ENCODE measurements around the gene LRRC8B. TPM values are rescaled to one million over a fixed set of nuclear protein-coding genes. Genes with fewer than 3 reads are reported as not detected.

Gene LRRC8B
- total RNA-seq, 1 experiment from 2014 or later: 24.2 TPM

DNA sequence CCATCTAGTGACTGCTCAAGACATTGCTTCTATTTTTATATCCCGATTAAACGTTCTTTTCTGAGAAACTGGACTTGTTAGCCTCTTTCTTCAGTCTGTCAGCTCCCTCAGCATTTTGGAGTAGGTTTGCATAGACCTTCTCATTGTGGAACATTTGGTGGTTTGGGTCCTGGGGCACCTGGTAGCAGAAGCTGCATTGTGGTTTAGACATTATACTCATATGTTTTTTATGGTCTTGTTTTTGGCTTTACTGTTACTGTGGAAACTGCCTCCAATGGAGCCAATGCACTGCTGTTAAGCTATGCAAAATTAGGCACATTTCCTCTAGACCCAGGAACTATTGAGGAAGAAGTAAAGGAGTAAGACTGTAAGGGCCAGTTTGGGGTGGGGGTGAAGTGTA lies 36.7 kb upstream of the LRRC8B start:
- TF ChIP-seq PRRX2 (CRISPR knock-in tag; IDR thresholded peaks at IDR 0.05): no peak
- TF ChIP-seq, protein P1, sequence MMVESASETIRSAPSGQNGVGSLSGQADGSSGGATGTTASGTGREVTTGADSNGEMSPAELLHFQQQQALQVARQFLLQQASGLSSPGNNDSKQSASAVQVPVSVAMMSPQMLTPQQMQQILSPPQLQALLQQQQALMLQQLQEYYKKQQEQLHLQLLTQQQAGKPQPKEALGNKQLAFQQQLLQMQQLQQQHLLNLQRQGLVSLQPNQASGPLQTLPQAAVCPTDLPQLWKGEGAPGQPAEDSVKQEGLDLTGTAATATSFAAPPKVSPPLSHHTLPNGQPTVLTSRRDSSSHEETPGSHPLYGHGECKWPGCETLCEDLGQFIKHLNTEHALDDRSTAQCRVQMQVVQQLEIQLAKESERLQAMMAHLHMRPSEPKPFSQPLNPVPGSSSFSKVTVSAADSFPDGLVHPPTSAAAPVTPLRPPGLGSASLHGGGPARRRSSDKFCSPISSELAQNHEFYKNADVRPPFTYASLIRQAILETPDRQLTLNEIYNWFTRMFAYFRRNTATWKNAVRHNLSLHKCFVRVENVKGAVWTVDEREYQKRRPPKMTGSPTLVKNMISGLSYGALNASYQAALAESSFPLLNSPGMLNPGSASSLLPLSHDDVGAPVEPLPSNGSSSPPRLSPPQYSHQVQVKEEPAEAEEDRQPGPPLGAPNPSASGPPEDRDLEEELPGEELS (CRISPR knock-in tag; IDR thresholded peaks at IDR 0.05): no peak
- TF ChIP-seq TP53 (CRISPR knock-in tag; IDR thresholded peaks at IDR 0.05): no peak
- TF ChIP-seq, protein P2, sequence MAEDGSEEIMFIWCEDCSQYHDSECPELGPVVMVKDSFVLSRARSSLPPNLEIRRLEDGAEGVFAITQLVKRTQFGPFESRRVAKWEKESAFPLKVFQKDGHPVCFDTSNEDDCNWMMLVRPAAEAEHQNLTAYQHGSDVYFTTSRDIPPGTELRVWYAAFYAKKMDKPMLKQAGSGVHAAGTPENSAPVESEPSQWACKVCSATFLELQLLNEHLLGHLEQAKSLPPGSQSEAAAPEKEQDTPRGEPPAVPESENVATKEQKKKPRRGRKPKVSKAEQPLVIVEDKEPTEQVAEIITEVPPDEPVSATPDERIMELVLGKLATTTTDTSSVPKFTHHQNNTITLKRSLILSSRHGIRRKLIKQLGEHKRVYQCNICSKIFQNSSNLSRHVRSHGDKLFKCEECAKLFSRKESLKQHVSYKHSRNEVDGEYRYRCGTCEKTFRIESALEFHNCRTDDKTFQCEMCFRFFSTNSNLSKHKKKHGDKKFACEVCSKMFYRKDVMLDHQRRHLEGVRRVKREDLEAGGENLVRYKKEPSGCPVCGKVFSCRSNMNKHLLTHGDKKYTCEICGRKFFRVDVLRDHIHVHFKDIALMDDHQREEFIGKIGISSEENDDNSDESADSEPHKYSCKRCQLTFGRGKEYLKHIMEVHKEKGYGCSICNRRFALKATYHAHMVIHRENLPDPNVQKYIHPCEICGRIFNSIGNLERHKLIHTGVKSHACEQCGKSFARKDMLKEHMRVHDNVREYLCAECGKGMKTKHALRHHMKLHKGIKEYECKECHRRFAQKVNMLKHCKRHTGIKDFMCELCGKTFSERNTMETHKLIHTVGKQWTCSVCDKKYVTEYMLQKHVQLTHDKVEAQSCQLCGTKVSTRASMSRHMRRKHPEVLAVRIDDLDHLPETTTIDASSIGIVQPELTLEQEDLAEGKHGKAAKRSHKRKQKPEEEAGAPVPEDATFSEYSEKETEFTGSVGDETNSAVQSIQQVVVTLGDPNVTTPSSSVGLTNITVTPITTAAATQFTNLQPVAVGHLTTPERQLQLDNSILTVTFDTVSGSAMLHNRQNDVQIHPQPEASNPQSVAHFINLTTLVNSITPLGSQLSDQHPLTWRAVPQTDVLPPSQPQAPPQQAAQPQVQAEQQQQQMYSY (CRISPR knock-in tag; IDR thresholded peaks at IDR 0.05): no peak
- TF ChIP-seq, protein P3, sequence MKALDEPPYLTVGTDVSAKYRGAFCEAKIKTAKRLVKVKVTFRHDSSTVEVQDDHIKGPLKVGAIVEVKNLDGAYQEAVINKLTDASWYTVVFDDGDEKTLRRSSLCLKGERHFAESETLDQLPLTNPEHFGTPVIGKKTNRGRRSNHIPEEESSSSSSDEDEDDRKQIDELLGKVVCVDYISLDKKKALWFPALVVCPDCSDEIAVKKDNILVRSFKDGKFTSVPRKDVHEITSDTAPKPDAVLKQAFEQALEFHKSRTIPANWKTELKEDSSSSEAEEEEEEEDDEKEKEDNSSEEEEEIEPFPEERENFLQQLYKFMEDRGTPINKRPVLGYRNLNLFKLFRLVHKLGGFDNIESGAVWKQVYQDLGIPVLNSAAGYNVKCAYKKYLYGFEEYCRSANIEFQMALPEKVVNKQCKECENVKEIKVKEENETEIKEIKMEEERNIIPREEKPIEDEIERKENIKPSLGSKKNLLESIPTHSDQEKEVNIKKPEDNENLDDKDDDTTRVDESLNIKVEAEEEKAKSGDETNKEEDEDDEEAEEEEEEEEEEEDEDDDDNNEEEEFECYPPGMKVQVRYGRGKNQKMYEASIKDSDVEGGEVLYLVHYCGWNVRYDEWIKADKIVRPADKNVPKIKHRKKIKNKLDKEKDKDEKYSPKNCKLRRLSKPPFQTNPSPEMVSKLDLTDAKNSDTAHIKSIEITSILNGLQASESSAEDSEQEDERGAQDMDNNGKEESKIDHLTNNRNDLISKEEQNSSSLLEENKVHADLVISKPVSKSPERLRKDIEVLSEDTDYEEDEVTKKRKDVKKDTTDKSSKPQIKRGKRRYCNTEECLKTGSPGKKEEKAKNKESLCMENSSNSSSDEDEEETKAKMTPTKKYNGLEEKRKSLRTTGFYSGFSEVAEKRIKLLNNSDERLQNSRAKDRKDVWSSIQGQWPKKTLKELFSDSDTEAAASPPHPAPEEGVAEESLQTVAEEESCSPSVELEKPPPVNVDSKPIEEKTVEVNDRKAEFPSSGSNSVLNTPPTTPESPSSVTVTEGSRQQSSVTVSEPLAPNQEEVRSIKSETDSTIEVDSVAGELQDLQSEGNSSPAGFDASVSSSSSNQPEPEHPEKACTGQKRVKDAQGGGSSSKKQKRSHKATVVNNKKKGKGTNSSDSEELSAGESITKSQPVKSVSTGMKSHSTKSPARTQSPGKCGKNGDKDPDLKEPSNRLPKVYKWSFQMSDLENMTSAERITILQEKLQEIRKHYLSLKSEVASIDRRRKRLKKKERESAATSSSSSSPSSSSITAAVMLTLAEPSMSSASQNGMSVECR (CRISPR knock-in tag; IDR thresholded peaks at IDR 0.05; ENCODE audit: borderline replicate concordance): no peak
- TF ChIP-seq NR1H2 (CRISPR knock-in tag; IDR thresholded peaks at IDR 0.05): no peak
- TF ChIP-seq, protein P4, sequence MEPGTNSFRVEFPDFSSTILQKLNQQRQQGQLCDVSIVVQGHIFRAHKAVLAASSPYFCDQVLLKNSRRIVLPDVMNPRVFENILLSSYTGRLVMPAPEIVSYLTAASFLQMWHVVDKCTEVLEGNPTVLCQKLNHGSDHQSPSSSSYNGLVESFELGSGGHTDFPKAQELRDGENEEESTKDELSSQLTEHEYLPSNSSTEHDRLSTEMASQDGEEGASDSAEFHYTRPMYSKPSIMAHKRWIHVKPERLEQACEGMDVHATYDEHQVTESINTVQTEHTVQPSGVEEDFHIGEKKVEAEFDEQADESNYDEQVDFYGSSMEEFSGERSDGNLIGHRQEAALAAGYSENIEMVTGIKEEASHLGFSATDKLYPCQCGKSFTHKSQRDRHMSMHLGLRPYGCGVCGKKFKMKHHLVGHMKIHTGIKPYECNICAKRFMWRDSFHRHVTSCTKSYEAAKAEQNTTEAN (CRISPR knock-in tag; IDR thresholded peaks at IDR 0.05): no peak
- no peak for TF ChIP-seq ZNF219 (CRISPR knock-in tag; IDR thresholded peaks at IDR 0.05; ENCODE audit: borderline replicate concordance)
- TF ChIP-seq ZNF423 (CRISPR knock-in tag; IDR thresholded peaks at IDR 0.05): no peak
- TF ChIP-seq TEAD4 (CRISPR knock-in tag; IDR thresholded peaks at IDR 0.05): no peak
- TF ChIP-seq NFYB (CRISPR knock-in tag; conservative IDR thresholded peaks at IDR 0.05; ENCODE audit: low read depth): no peak
- TF ChIP-seq ZNF416 (CRISPR knock-in tag; IDR thresholded peaks at IDR 0.05): no peak
- TF ChIP-seq, protein P5, sequence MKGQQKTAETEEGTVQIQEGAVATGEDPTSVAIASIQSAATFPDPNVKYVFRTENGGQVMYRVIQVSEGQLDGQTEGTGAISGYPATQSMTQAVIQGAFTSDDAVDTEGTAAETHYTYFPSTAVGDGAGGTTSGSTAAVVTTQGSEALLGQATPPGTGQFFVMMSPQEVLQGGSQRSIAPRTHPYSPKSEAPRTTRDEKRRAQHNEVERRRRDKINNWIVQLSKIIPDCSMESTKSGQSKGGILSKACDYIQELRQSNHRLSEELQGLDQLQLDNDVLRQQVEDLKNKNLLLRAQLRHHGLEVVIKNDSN (CRISPR knock-in tag; IDR thresholded peaks at IDR 0.05): no peak
- TF ChIP-seq JUN (CRISPR knock-in tag; IDR thresholded peaks at IDR 0.05): no peak
- TF ChIP-seq FOXK1 (CRISPR knock-in tag; IDR thresholded peaks at IDR 0.05): no peak
- TF ChIP-seq JAZF1 (CRISPR knock-in tag; IDR thresholded peaks at IDR 0.05): no peak
- TF ChIP-seq, protein P6, sequence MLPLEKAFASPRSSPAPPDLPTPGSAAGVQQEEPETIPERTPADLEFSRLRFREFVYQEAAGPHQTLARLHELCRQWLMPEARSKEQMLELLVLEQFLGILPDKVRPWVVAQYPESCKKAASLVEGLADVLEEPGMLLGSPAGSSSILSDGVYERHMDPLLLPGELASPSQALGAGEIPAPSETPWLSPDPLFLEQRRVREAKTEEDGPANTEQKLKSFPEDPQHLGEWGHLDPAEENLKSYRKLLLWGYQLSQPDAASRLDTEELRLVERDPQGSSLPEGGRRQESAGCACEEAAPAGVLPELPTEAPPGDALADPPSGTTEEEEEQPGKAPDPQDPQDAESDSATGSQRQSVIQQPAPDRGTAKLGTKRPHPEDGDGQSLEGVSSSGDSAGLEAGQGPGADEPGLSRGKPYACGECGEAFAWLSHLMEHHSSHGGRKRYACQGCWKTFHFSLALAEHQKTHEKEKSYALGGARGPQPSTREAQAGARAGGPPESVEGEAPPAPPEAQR (CRISPR knock-in tag; IDR thresholded peaks at IDR 0.05): no peak
- TF ChIP-seq, protein P7, sequence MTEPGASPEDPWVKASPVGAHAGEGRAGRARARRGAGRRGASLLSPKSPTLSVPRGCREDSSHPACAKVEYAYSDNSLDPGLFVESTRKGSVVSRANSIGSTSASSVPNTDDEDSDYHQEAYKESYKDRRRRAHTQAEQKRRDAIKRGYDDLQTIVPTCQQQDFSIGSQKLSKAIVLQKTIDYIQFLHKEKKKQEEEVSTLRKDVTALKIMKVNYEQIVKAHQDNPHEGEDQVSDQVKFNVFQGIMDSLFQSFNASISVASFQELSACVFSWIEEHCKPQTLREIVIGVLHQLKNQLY (CRISPR knock-in tag; IDR thresholded peaks at IDR 0.05): no peak
- TF ChIP-seq, protein P8, sequence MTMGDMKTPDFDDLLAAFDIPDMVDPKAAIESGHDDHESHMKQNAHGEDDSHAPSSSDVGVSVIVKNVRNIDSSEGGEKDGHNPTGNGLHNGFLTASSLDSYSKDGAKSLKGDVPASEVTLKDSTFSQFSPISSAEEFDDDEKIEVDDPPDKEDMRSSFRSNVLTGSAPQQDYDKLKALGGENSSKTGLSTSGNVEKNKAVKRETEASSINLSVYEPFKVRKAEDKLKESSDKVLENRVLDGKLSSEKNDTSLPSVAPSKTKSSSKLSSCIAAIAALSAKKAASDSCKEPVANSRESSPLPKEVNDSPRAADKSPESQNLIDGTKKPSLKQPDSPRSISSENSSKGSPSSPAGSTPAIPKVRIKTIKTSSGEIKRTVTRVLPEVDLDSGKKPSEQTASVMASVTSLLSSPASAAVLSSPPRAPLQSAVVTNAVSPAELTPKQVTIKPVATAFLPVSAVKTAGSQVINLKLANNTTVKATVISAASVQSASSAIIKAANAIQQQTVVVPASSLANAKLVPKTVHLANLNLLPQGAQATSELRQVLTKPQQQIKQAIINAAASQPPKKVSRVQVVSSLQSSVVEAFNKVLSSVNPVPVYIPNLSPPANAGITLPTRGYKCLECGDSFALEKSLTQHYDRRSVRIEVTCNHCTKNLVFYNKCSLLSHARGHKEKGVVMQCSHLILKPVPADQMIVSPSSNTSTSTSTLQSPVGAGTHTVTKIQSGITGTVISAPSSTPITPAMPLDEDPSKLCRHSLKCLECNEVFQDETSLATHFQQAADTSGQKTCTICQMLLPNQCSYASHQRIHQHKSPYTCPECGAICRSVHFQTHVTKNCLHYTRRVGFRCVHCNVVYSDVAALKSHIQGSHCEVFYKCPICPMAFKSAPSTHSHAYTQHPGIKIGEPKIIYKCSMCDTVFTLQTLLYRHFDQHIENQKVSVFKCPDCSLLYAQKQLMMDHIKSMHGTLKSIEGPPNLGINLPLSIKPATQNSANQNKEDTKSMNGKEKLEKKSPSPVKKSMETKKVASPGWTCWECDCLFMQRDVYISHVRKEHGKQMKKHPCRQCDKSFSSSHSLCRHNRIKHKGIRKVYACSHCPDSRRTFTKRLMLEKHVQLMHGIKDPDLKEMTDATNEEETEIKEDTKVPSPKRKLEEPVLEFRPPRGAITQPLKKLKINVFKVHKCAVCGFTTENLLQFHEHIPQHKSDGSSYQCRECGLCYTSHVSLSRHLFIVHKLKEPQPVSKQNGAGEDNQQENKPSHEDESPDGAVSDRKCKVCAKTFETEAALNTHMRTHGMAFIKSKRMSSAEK (CRISPR knock-in tag; IDR thresholded peaks at IDR 0.05; ENCODE audit: borderline replicate concordance): no peak
- ChIA-PET POLR2A (no interaction called here), CTCF (interaction anchor here (0.5 kb wide), 1 partner anchor 515 kb away, joined by 3 read pairs; no protein-coding TSS in a partner anchor)

More for the DNA sequence above, 36.7 kb upstream of the LRRC8B start:
- H3K9me3 Mint-ChIP-seq: peaks cover 31% of the 10 kb centered on the region
- H3K27me3 Mint-ChIP-seq (ENCODE audit: low read depth): peaks cover 4% of the 10 kb centered on the region; the same call in 1 of the 2 replicates
- H3K4me3 Mint-ChIP-seq: no peak overlapping the region
- ATAC-seq: no peak
- no peak for DNase-seq (ENCODE audit: low spot score)
- no peak overlapping the region for H3K27ac Mint-ChIP-seq
- peaks cover 9% of the 10 kb centered on the region for H3K36me3 Mint-ChIP-seq
- H3K4me1 Mint-ChIP-seq: no peaks in the 10 kb centered on the region

Data from WTC11 (cell line).